Right lobe of liver (tissue), 4 donors: Measurements from ENCODE around the gene DAAM1.

Experiments used
- CTCF ChIP-seq, 4 donors: fragments of 200-600 bp in 3 of 4; fragments of 450-650 bp in 1 of 4; IDR thresholded peaks; one replicate each; pipeline versions ENCODE4 v1.5.1 to v1.8.0; 2016 to 2022; ENCODE audit warnings: antibody characterized with exemption in 4 of 4, mild to moderate bottlenecking in 2 of 4
- POLR2A ChIP-seq: fragments of 450-650 bp; IDR thresholded peaks from one replicate; pipeline ENCODE4 v1.6.1; 2017; ENCODE audit warnings: antibody characterized with exemption, mild to moderate bottlenecking
- donor health status: DM: no; HTN: no; CAD: no.
- donor health status: DM: no; HTN: no; CAD: no.
- donor health status: DM: no; HTN: yes; CAD: no.

GRCh38 chr14:59189091-59189785 lies 771 bp downstream of the DAAM1 start:
- TF ChIP-seq CTCF (IDR thresholded peaks at IDR 0.05), result no peak
- no peak for TF ChIP-seq POLR2A
